ENCODE measurements around the gene RPRD1B.

Gene RPRD1B, protein sequence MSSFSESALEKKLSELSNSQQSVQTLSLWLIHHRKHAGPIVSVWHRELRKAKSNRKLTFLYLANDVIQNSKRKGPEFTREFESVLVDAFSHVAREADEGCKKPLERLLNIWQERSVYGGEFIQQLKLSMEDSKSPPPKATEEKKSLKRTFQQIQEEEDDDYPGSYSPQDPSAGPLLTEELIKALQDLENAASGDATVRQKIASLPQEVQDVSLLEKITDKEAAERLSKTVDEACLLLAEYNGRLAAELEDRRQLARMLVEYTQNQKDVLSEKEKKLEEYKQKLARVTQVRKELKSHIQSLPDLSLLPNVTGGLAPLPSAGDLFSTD

DNA sequence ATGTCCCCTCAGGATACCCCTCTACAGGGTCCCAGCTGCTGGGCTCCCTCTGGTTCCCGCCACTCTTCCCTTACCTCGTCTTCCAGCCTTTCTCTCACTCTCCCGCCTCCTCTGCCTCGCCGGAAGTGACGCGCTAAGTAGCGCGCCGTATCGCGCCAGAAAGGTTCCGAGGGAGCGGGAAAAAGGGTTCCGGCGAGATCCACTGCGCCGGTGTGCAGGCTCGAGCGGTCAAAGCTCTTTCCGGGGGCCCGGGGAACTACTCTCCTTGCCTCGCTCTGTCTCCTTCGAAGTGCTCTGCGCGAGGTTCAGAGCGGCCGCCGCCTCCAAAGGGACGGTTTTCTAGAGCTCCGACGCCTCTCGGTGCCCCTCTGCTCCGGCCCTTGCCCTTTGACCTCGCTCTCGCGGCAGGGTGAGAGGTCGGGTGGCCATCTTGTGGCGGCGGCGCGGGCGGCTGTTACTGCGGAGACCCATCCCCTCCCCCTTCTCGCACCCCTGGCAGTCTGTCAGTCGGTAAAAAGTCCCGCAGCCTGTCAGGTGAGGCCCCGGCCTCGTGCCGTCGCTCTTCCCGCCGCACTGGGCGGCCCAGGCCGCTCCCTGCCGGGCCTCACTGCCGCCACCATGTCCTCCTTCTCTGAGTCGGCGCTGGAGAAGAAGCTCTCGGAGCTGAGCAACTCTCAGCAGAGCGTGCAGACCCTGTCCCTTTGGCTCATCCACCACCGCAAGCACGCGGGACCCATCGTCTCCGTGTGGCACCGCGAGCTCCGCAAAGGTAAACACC lies at the start of gene RPRD1B, which contains the start of gene TTI1:
Gene RPRD1B, plus strand, starts transcription at position 417 of the 778 bp plus-strand sequence. Its CDS starts 202 bp downstream, at position 619.
Gene TTI1, minus strand, starts transcription at position 127 of the 778 bp plus-strand sequence. CDS start 19,640 bp downstream, outside the sequence.
- peak; percentile 80 for DNase-seq (ENCODE audit: low read depth, low spot score)

DNA sequence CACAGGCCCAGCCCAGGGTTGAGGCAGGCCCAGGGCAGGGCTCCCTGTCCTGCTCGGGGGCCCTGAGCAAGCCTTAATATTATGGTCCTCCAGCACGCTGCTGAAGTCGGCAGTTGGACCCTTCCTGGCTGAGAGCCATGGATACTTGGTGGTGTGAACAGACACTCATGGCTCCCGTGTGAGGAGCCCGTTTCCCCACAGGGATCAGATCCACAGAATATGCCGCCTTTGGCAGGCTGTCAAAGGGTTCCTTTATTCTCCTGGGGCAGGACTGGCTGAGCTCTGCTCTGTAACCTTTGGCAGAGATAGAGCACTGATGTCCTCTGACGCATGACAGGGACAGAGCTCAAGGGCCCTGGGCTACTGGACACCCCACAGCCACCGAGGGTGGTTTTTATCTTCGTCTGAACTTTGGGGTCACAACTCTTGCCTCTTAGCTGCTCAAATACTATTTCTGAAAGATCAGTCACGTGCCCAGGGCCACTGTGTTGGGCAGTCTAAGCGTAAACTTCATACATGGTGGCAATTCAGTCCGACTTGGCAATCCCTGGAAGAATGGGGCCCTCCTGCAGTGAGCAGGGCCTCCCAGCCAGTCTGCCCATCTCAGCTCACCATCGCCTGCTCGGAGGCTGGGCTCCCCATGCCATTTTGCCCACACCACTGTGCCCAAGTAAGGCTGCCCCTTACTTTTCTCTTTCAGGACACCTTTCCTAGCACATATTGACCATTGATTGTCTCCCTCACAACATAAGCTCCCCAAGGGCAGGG lies 49.3 kb upstream of the RPRD1B start:
- DNase-seq (ENCODE audit: low read depth, low spot score), result no peak

DNA sequence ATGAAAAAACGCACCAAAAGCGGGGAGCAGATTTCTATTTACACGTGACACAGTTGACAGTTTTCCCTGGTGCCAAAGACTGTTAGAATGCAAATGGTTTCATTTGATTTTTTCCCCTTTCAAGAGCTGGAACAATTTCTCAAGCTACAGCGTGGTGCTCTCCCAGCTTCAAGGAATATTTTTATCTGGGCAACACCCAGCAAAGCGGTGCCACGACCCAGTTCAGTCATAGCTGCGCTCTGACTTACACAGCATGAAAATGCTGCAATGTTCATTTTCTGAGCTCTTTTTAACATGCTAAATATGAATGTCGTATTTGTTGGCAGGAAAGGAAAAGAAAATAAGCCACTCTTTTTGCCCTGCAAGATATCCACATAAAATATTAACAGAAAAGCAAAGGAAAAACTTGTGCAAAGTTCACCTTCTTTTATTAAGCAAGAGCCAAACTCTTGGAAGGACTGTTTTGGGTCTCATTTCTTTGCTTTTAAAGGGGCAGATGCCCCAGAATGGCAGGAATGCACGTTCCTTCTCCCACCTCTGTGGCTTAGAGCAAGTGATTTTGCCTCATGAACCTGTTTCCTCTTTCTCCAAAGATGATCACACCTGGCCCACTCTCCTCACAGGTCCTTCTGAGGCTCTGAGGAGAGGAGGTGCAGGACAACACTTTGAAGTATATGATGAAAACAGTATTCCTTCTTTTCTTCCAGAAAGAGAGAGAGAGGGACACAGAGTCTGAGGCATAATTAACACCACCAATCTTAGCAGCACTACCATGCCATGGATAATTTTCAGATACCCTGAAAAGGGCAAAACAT lies 47.3 kb upstream of the RPRD1B start:
- DNase-seq (ENCODE audit: low read depth, low spot score), result no peak

DNA sequence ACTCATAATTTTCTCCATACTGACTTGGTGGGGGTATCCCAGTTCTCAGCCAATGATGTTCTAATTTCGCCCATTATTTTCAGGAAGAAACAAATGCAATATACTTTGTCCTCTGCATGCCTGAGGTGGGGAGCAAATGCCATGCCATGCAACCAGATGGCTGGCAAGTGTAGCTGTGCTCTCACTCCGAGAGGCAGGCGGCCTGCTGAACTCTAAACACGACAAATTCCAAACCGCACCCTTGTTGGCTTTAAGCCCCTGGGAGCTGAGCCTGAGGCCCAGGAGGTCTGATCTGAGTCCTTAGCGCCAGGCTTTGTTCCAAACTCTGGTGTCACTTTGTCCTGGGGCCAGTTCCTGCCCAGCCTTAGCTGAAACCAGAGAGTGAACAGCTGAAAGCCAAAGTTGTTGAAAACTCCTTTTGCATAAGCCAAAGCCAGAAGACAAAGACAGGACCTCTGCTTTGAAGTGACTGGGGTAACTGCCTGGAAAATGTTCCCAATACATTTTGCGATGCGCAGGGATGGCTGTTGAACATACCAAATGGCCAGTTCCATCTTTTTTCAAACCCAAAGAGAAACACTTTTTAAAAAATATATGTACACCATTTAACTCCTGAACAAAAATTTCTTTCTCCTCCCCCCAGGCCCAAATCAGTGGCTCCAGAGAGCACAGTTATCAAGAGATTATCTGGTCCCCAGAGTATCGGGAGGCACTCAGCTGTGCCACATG lies 46.5 kb upstream of the RPRD1B start:
- DNase-seq (ENCODE audit: low read depth, low spot score), result no peak

DNA sequence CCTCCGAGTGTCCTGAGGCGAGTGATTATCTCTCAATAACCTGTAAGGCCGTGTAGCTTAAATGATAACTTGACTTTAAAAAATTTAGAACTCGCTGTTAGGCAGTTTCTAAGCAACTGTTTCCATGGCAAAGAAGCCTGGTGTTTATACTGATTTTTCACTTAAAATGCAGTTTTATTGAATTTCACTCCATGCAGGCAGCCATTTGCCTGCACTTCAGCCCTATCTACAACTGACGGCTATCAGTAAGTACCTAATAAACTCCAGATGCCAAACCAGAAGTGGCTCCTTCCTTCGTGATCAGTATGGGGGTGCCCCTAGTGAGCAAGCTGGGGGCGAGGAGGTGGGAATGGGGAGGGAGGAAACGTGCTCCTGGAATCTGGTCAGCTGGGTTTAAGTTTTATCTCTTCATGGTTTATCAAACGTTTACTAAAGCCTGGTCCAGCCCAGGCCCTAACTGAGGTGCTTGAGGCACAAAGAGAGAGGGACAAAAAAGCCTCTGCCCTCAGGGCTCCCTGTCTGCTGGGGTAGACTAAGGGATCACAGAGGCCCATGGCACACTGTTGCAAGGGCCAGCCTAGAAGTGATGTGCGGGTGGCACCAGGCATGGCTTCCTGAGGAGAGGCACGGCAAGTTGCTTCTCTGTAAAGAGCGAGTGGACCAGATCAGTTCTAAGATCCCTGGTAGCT lies 45.8 kb upstream of the RPRD1B start:
- DNase-seq (ENCODE audit: low read depth, low spot score), result no peak

DNA sequence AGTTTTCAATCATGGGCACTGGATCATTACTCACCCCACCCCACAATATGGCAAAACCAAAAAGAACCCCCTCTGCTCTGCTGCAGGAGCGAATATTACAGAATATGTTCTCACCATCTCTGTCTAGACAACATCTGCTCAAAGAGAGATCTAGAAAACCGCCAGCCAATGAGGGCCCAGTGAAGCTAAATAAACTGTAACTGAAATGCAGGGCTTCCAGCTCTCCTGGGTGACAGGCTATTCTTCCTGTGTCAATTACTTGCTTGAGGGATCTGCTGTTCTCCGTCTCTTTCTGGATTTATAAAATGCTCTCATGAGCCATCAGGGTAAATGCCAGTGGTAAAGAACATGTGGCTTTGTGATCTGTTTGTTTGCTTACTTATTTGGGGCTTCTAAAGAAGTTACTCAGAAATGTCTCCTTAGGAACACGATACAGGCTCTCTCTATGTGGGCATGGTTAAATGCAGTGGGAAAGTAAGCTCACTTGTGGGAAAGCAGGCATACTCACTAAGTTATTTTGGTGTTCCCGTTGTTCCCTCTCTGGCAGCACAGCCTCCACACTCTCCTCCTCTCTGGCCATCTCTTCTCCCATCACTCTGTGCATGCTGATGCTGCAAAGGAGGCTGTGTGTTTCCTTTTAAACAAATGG lies 45.1 kb upstream of the RPRD1B start:
- DNase-seq (ENCODE audit: low read depth, low spot score), result no peak

DNA sequence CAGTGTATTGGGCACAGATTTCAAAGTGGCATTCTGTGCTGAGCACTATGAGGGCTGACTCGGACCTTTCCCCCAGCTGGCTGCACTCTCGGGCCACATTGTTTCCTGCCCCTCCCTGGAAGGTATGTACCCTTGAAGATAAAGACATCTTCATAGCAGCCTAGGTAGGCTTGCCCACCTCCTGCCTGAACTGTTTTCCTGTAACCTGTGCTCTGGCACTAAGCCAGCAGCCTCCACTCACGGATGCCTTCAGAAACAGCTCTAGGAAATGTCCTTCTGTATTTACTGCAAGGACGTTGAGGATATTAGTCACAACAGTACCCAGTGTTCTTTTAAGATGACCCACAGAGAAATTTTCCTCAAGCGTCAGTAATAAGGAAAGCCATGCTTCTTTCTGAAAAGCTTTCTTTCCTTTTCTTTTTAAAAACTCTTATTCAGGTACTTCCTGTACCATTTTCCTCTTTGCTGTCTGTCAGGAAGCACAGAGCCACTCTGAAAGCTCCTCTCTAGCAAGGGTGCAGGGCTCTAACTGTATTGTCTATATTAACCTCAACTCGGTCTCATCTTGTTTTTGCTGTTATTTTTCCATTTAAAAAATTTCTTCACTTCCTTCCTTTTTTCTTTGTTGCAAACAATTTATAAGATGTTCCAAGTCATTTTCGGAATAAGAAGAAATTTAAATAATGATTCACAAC lies 43.8 kb upstream of the RPRD1B start:
- DNase-seq (ENCODE audit: low read depth, low spot score), result no peak

DNA sequence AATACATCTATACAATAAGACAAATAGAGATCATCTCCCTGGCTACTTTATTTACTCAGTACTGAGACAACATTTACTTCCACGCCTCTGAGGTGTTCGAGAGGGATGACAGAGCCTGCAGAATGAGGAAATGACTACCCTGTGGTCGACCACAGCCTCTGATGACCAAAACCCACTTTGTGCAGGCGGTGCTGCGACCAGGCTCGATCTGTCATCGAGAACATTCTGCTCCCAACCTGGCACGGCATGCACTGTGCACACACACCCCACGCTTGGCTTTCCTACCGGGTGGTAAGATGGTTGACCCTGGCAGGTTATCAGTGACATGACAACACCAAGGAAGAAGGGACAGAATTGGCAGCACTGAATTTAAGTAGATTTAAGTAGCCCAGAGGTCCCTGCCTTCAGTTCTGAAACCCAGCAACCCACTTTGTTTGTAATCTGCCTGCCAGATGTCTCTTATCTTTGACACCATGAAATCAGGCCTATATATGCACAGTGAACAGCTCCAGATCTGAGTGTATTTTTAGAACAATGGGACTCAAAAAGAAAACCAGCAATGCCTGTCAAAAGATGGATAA lies 42.9 kb upstream of the RPRD1B start:
- DNase-seq (ENCODE audit: low read depth, low spot score), result no peak

DNA sequence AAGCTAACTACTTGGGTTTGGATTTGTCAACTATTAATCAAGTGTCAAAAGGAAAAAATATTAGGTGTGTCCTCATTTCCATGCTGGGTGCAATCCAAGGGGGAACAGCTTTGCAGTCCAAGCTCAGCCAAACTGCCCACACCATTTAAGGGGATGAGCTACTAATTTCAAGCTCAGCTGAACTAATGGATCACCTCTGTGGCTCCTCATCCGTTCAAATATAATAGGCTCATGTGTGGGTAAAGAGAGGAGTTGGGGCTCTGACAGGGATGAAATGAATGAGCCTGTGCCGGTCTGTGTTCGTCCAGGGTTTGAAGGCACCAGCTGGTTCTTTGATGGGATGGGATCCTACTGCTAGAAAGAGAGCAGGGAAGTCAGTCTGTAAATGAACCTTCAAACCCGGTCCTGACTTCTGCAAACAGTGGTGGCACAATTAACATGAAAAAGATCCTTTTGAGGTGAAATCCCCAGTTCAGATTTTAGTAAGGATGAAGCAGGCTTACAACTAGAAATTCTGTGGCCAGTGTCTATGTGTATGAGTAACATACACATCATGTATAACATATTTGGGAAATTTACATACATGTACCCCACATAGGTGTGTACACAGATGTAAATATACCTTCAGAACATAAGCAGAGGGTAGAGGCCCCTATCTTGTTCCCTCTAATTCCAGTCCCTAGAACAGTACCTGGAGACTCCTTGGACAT lies 42.2 kb upstream of the RPRD1B start:
- DNase-seq (ENCODE audit: low read depth, low spot score), result no peak

DNA sequence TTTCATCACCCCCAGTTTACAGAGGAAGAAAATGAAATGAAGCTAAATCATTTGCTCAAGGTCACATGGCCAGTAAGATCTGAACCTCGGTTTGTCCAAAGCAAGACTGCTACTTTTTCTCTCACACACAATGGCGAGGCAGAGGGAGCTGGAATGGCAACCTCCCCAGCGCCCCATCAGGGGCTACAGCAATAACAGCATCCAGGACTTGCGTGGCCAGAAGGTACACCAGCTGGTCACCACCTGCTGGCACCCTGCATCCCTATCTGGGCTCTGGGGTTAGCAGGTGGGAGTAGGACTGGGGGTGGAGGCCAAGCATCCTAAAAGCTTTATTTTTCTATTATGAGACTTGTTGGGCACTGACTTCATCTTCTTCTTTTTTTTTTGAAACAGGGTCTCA lies 41.6 kb upstream of the RPRD1B start:
- no peak for DNase-seq (ENCODE audit: low read depth, low spot score)

DNA sequence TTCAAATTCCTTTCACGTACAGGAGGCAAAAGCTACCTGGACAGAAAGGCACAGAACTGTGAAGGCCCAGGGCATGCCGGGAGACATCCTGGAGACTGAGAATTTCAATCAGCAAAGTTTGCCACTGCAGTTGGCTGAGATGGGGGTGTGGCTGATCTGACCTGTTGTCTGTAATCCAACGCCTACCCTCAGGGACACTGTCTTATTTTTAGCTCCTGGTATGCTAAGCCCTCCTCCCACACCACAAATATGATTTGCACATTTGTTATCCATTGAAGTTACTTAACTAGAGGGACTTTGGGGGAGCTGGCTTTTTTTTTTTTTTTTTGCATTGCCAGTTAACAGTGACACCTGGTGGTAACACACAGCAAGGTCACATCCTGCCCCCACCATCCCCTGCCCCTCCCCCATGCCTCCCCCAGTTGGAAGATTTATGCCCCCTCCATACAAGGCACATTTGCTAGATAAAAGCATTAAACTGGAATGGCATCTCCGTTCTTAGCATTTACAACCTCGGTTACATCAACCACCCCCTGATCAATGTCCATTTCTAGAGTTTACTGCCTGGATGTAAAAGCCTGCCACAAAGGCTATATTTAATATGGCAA lies 40.6 kb upstream of the RPRD1B start:
- DNase-seq (ENCODE audit: low read depth, low spot score), result no peak

DNA sequence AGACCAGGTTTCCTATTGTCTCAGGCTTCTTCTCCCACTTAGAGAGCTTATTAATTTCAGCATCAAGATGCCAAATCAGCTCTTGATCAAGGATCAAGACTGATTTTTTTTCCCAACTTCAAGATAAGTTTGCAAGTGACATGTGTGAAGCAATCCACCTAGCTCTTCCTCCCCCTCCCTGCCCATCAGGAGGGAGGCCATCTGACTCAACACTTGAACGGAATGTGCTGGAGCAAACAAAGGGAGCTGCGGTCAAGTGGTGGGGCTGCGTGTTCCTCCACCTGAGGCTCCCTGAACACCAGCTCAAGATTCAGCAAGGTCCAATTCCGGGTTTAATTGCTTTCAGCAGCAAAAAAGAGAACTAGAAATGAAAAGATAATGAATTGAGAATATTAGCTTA lies 39.0 kb upstream of the RPRD1B start:
- no peak for DNase-seq (ENCODE audit: low read depth, low spot score)

DNA sequence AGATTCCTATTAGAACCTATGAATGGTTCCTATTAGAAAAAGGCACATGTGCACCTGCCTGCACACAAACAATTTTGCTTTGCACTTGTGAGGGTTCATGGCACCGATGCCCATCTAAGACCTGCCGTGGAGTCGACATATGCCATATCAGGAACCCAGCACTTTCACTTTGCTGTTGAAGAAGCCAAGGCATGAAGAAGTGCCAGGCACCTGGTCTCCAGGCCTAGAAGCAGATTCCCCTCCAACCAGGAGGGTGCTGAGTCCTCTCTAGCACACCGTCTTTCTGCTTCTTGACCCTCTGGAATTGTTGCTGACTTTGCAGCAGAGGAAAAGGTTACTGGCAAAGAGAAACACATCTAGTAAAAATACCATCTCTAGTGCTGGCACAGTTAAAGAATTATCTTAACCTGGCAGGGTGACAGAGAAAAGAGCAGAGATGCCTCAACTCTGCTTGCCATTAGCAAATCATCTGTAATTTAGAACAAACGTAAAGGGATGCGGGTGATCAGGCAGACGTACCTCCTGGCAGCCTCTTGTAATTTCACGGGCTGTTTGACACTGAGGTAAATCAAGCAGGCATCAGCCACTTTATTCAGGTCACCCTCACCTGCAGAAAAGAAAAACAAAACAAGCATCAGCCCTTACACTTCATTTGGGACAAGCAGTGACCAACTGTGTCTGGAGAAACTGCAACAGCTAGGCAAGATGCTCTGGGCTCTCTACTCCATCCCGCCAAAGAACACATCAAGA lies 37.5 kb upstream of the RPRD1B start:
- DNase-seq (ENCODE audit: low read depth, low spot score), result no peak

DNA sequence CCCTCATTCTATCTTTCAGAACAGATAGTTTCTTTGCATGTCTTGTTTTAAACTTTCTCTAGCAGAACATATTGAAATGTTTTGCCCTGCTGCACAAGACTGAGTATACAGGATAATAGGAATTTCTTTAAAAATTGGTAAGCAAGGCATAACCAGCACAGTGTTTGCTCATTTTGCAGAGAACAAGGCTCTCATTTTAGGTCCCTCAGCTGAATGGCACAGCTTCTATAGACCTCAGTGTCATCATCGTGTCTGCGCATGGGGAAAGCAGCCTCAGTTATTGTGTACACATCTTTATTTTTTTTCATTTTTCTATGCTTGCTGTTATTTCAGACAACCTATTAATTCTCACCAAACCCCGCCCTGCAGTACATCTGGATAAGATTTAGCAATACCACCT lies 36.0 kb upstream of the RPRD1B start:
- no peak for DNase-seq (ENCODE audit: low read depth, low spot score)

DNA sequence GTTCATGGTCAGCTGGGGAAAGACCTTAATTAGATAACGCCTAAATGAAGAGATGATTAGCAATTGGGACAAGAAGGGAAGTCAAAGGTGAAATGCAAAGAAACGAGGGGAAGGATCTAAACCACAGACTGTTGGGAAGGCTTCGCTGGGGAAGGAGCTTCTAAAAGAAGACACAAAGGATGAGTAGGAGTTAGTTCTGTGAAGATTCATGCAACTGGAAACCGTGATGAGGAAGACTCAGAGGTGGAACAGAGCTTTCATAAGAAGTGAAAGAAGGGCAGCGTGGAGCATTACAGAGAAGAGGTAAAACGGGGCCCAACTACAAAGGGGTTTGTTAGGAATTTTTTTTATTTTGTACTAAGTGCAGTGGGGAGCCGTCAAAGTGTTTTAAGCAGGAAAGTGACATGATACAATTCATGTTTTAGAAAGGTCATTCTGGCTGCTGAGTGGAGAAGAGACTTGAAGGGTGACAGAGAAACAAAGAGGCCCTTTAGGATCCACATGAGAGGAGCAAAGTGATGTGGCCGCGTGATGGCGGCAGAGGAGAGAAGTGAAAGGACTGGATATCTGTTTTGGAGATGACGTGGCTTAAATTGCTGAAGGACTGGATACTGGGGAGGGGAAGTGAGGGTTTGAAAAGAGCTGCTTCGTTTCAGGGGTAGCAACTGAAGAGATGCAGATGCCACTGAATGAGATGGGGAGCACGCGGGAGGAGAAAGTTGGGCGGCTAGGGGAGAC lies 33.9 kb upstream of the RPRD1B start:
- no peak for DNase-seq (ENCODE audit: low read depth, low spot score)

DNA sequence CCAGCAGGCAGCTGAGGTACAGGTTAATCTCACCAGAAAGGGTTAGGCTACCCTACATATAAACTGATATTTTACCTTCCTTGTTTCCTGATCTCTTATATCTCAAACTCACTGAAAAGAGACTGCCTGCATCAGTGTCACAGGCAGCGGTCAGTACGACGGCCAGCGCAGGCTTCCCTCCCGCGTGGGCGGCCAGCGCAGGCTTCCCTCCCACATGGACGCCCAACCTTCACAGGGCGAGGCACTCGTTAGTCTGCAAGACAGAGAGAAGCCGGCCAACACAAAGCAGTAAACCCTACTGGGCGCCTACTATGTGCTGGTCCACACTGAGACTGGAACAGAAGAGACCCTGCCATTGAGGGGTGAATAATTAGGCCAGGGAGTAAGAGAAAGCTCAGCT lies 33.3 kb upstream of the RPRD1B start:
- no peak for DNase-seq (ENCODE audit: low read depth, low spot score)
